GM18502 (cell line): Measurements from ENCODE around the gene C11orf21.

Experiments used
- ATAC-seq: cut with Tn5 transposase; IDR thresholded peaks from one replicate; pipeline ENCODE4 v1.9.1; 2021; ENCODE audit warnings: mild to moderate bottlenecking; ENCODE audit not compliant: unreplicated experiment, poor library complexity

The C11orf21 gene

DNA sequence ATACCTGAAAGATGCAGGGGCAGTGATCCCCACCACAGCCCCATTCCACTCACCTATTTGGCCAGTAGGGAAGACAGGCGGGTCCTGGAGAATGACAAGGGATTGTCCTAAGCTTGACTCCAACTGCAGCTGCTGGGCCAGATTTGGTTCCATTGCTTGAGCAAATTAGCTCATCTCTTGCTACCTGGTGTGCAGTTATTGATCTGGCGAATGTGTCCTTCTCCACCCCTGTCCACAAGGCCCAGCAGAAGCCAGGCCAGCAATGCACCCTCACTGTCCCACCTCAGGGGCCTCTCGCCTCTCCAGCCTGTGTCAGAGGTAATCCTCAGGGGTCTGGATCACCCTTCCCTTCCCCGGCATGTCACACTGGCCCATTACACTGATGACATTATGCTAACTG lies 23.4 kb upstream of the C11orf21 start:
- ATAC-seq = no peak

DNA sequence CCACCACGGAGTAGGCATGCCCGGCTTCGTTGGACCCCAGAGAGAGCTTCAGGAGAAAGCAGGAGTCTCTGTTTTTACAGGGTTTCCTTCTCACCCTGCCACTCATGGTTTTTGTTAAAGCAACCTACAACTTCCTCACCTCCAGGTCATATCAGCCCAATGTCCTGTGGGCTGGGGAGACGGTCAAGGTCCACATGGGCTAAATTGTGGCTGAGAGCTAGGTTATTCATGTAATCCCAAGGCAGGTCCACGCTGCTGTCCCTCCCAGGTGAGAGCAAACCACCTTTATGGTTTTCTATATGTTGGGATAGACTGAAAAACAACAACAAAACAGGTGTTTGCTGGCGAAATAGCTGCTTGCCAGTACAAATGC lies 19.6 kb upstream of the C11orf21 start:
- no peak for ATAC-seq

DNA sequence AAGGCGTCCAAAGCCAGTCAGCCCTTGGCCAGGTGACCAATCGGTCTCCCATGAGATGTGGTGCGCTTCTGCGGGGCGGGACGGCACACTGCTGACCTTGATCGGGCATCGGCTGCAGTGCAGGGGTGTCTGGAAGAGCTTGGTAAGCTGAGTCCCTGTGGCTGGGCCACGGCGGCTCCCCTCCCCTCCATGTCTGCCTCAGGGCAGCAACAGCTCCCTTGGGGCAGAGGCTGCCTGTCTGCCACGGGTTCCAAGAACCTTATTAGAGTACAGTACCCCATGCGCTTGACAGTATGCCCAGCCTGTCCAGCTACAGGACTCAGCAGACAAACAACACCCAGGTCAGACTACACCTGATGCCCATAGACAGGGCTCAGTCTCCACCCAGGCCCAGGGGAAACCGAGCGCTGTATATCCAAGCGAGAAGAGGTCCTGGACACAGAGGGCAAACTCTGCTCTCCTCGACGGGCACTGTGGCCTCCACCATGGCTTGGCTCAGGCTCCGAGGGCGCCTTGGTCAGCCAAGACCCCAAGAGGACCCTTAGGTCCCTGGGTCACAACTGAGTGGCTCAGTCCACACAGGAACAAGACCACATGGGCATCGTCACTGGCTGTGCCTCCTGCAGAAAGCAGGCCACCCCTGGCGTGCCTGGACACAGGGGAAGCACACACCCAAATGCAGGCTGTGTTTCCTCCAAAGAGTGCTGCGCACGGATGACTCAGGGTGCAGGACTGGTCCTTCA lies 19.0 kb upstream of the C11orf21 start:
- no peak for ATAC-seq

- ATAC-seq = no peak
Observed at GRCh38 chr11:2319791-2320472, 18.2 kb upstream of the C11orf21 start.

DNA sequence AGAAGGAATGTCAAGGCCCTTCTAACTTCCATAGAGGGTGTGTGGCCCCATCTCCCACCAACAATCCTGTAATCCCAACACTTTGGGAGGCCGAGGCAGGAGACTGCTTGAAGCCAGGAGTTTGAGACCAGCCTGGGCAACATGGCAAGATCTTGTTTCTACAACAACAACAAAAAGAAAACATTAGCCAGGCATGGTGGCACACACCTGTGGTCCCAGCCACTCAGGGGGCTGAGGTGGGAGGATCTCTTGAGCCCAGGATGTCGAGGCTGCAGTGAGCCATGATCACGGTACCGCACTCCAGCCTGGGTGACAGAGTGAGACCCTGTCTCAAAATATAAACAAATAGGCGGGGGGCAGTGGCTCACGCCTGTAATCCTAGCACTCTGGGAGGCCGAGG lies 17.0 kb upstream of the C11orf21 start:
- no peak for ATAC-seq

DNA sequence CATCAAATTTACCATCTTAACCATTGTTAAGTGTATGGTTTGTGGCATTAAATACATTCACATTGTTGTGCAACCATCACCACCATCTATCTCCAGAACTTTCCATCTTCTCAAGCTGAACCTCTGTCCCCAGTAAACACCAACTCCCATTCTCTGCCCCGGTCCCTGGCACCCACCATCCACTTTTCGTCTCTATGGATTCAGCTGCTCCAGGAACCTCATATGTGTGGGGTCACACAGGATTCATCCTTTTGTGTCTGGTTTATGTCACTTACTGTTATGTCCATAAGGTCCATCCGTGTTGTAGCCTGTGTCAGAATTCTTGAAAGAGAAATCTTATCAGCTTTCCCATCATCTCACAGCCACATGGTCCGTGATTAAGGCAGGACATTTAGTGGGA lies 16.4 kb upstream of the C11orf21 start:
- no peak for ATAC-seq

DNA sequence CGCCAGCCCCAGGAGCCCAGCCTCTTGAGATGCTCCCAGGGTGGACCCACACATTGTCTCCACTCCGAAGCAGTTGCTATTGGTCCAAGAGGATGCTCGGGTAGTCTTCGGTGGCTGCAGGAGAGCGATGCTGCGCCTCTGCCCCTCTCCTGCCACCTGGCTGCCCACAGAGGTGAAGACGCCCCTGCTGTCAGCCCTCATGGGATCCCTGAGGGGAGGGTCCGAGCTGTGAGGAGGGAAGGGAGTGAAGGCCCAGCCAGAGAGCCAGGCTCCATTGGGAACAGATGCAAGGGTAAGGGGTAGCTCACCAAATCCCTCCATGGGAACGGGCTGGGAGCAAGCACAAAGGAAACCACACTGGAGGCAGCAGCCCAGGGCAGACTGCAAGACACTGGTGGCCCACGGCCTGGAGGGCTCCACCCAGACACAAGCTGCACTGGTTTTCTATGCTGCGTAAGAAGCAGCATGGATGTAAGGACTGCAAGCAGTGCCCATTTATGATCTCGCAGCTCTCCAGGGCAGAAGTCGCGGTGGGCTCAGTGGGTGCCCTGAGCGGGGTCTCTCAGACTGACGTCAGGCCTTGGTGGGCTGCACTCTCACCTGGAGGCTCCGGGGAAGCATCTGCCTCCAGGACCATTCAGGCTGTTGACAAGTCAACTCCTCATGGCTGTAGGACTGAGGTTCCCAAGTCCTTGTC lies 15.8 kb upstream of the C11orf21 start:
- ATAC-seq = no peak

- no peak for ATAC-seq
Observed at GRCh38 chr11:2316963-2317244, 15.2 kb upstream of the C11orf21 start.

GRCh38 chr11:2316169-2316962 lies 14.6 kb upstream of the C11orf21 start:
- no peak for ATAC-seq

DNA sequence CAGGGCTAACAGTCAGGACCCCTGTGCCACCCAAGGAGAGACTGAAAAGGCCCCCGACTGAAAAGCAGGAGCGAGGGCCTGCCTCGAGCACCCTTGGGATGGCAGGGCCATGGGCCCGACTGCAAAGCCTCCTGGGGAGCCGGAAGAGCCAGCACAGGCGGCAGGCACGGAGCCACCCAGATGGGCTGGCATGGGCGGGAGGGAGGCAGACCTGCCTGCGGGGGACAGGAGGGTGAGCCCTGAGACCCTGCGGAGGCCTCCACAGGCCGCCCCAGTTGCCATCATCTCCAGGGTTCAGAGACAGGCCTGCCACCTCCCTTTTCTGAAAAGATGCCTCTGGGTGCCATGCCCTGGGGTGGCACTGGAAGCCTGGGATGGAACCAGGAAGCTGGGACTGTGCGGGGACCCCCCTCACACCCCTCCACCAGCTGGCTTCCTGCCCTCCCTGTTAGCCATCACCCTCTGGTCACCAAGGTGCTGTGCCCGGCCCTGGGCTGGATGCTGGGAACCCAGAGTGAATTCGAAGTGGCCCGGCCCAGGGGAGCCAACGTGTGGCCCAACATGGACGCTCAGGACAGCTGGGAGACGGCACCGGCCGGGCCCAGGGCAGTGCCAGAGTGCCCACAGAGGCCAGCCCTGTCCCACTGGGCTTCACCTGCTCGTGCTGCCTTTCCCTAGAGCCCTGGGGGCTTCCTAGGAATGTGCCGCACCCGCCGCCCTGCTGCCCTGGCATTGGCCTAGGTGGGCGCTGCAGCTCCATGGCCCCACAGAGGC lies 13.9 kb upstream of the C11orf21 start:
- ATAC-seq = no peak

- ATAC-seq = no peak
Observed at GRCh38 chr11:2314525-2315394, 13.0 kb upstream of the C11orf21 start.

DNA sequence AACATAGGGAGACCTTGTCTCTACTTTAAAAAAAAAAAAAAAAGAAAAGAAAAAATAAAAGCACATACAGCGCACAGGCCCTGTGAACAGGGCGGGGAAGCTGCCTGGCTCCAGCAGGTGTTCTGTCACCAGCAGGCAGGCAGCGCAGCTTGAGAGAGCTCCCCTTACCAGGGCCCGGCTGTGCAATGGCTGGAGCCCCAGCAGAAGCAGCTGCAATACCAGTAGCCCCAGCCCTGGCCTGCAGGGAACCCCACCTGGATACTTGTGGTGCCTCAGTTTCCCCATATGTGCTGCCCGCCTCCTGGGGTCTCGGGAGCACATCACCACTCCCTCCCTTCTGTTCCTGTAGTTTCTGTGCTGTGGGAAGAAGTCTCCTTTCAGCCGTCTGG lies 12.4 kb upstream of the C11orf21 start:
- ATAC-seq = no peak

GRCh38 chr11:2313051-2313951 lies 11.6 kb upstream of the C11orf21 start:
- no peak for ATAC-seq

DNA sequence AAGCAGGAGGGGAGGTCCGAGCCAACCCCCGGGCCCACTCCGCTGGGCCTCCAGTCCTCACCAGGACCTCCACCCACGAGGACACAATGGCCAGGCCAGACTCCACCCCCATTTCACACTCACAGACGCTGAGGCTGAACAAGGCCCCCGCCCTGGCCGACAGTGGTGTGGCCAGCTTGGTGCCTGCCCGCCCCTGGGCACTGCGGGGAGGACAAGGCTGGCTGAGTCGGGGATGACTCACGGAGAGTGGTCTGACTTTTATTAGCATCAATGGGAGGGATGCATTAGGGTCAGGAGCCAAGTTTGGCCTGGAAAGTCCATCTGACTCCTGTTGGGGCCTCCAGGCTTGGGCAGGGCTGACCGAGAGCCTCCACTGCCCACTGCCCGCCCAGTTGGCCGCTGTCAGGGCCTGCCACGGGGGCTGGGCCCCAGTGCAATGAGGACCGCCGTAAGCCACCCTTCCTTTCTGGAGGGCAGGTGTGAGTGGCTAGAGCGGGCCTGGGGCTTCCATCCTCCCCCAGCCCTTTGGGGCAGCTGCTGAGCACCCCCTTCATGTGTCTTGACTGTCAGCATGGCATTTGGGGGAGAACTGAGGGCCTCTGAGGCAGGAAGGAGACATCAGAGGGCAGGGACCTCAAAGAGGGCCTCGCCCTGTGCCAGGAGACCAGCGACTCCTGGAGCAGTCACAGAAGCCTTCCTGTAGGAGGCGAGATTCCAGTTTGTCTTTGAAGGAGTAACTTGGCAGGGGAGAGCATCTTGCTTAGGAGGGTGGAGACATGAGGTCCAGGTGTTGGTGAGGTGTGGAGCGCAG lies 10.7 kb upstream of the C11orf21 start:
- no peak for ATAC-seq

- ATAC-seq = no peak
Observed at GRCh38 chr11:2311353-2312133, 9.8 kb upstream of the C11orf21 start.

DNA sequence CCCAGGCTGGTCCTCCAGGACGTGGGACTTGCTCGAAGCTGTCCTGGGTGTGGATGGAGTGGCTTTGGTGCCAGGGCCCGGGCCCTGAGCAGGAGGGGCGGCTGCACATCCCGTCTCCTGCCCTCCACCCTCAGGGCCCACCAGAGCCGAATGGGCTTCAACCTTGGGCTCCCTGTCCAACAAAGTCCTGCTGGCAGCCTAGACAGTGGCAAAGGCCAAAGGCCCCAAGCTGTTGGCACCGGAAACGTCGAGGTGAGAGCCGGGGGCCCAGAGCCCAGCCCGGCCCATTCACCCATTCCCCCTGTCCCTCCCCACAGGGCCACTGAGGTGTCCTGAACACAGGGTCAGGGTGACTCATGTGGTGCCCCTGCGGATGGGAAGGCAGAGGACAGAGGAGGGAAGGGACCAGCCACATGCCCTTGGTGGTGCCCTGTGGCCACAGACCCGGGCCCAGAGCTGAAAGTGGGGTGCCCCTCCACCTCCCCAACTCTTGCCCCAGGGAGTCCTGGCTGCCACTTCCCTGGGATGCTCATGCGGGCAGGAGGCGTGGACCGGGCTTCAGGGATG lies 9.2 kb upstream of the C11orf21 start:
- ATAC-seq = no peak
